Stomach (tissue), 9 donors: ENCODE data around the gene PADI3. TPM values are rescaled to one million over a fixed set of nuclear protein-coding genes. Genes with fewer than 3 reads are reported as not detected.

ENCODE experiments used
- DNase-seq, 2 donors: peaks; one replicate each; pipeline versions ENCODE4 v3.0.0 to v3.0.0-alpha.2; 2013 to 2019
- H3K27ac ChIP-seq, 5 donors: fragments of 200-600 bp in 4 of 5; sonication (generic) in 4 of 5; one replicate each; pipeline ENCODE4 v1.5.1; 2013 to 2019; ENCODE audit warnings: mild to moderate bottlenecking in 1 of 5, moderate library complexity in 1 of 5
- H3K27me3 ChIP-seq, 3 donors: fragments of 200-600 bp; sonication (generic); one replicate each; pipeline ENCODE4 v1.5.1; 2017 to 2019; ENCODE audit warnings: mixed run types in 1 of 3
- H3K36me3 ChIP-seq, 4 donors: fragments of 200-600 bp; sonication (generic); 1 replicate in 3 of 4; 2 replicates in 1 of 4; pipeline ENCODE4 v1.5.1; 2016 to 2019
- H3K4me1 ChIP-seq, 4 donors: fragments of 200-600 bp; sonication (generic); one replicate each; pipeline ENCODE4 v1.5.1; 2016 to 2019
- H3K4me3 ChIP-seq, 4 donors: fragments of 200-600 bp; sonication (generic) in 3 of 4; one replicate each; pipeline ENCODE4 v1.5.1; 2016 to 2019; ENCODE audit warnings: mild to moderate bottlenecking in 1 of 4
- H3K9me3 ChIP-seq, 4 donors: fragments of 200-600 bp; sonication (generic); one replicate each; pipeline ENCODE4 v1.5.1; 2016 to 2019
- EP300 ChIP-seq: sonication (generic); formaldehyde crosslinking; IDR thresholded peaks from one replicate; pipeline ENCODE4 v1.6.1; 2017; ENCODE audit warnings: antibody characterized with exemption
- POLR2A ChIP-seq, 4 donors: fragments of 450-650 bp; IDR thresholded peaks; one replicate each; pipeline ENCODE4 v1.6.1; 2016; ENCODE audit warnings: antibody characterized with exemption in 4 of 4, control low read depth in 2 of 4, mild to moderate bottlenecking in 1 of 4, moderate library complexity in 1 of 4
- POLR2AphosphoS5 ChIP-seq, 3 donors: sonication (generic); formaldehyde crosslinking; IDR thresholded peaks; one replicate each; pipeline ENCODE4 v1.6.1; 2016; ENCODE audit warnings: antibody characterized with exemption in 3 of 3
- WGBS, 5 donors: extraction: QIAGEN DNeasy Blood & Tissue Kit in 3 of 5; methylation state at CpG; one replicate each; pipeline versions ENCODE4 v1.1.5 to v1.1.7; 2013 to 2018; 5-methylcytosine and 5-hydroxymethylcytosine counted together
- intact Hi-C: fragments of 100-400 bp; cut with DNase I; formaldehyde crosslinking; loops from one replicate; pipeline ENCODE4 v1.15.1; 2023; ENCODE audit warnings: low total_unique reads
- polyA plus RNA-seq, 3 donors: library from polyadenylated mRNA; stranded (reverse); fragments of 200-250 nt; gene quantifications; one replicate each; pipeline ENCODE4 v1.2.3, GENCODE V29; 2013
- total RNA-seq, 5 donors: library from RNA; depleted of rRNA; stranded (reverse); fragments of >200 nt; gene quantifications; one replicate each; pipeline versions ENCODE4 v1.1.0 to v1.2.3, GENCODE V29; 2014 to 2016
- TF ChIP-seq, protein P1 (sequence below), 7 experiments: fragments of 450-650 bp in 4 of 7; fragments of 200-600 bp in 3 of 7; sonication (generic) in 3 of 7; IDR thresholded peaks; one replicate each; pipeline ENCODE4 v1.5.1; 2016 to 2019; ENCODE audit warnings: antibody characterized with exemption in 7 of 7, control low read depth in 2 of 7, mild to moderate bottlenecking in 1 of 7
- donor health status: healthy with polysubstance abuse.
- donor health status: Bipolar disorder and iron deficiency.
- donor health status: healthy.

The PADI3 gene
- total and polyA plus RNA-seq, 8 donors = 5.4 TPM; not detected in 7

DNA sequence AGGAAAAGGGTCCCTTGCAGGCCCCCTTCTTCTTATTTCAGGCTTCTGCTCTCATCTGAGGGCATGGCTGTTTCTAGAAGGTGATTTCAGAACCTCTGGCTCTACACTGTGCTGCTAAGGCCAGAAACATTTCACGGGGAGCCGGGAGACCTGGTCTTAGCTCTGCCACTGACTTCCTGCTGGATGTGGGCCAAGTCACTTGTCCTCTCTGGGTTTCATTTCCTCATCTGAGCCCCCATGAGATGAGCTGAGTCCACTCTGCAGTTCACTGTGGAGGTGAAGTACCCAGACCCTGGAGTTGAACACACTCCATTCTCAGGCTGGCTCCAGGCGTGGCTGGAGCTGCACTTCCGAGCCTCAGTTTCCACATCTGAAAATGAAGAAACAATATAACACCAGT, 41.9 kb upstream of the PADI3 start:
- DNase-seq = peak; percentile 42 to 70
- WGBS, 5 donors = 44 to 59% (median 47%) methylated on average over 4 of the region's 4 CpGs
- H3K4me3 ChIP-seq = no peak overlapping the region
- intact Hi-C loops = no loop called here
- TF ChIP-seq, protein P1, sequence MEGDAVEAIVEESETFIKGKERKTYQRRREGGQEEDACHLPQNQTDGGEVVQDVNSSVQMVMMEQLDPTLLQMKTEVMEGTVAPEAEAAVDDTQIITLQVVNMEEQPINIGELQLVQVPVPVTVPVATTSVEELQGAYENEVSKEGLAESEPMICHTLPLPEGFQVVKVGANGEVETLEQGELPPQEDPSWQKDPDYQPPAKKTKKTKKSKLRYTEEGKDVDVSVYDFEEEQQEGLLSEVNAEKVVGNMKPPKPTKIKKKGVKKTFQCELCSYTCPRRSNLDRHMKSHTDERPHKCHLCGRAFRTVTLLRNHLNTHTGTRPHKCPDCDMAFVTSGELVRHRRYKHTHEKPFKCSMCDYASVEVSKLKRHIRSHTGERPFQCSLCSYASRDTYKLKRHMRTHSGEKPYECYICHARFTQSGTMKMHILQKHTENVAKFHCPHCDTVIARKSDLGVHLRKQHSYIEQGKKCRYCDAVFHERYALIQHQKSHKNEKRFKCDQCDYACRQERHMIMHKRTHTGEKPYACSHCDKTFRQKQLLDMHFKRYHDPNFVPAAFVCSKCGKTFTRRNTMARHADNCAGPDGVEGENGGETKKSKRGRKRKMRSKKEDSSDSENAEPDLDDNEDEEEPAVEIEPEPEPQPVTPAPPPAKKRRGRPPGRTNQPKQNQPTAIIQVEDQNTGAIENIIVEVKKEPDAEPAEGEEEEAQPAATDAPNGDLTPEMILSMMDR (IDR thresholded peaks at IDR 0.05) = no peak
- TF ChIP-seq EP300 = no peak
- no peaks in the 10 kb centered on the region for H3K36me3 ChIP-seq
- H3K27ac ChIP-seq = no peak overlapping the region
- H3K4me1 ChIP-seq = peaks cover 0 to 4% (median 3%) of the 10 kb centered on the region in 4 donors
- H3K27me3 ChIP-seq = peaks cover 0 to 22% (median 3%) of the 10 kb centered on the region in 3 donors
- no peaks in the 10 kb centered on the region for H3K9me3 ChIP-seq

DNA sequence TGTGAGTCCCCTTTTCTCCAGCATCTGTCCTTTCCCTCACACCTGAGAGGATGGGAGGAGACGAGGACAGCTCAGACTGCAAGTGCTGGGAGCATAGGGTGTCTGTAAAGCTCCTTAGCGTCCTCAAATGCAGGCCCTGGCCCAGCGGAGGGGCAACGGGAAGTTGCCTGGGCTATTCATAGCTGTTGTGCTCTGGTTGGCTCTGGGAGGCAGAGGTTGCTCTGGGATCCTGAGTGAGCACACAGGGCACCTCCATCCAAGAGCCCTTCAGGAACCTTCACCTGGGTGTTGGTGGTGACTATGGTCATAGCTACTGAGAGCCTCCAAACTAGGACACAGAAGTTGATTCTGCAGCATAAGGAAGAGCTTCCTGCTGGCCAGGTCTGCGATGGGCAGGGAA, 41.4 kb upstream of the PADI3 start:
- 53 to 77% (median 68%) methylated on average over 5 of the region's 5 CpGs for WGBS, 5 donors
- Histone ChIP-seq H3K27me3 (peaks cover 0 to 26% (median 3%) of the 10 kb centered on the region in 3 donors), H3K27ac (no peak overlapping the region), H3K4me3 (no peak overlapping the region), H3K9me3 (no peaks in the 10 kb centered on the region), H3K4me1 (peaks cover 2 to 9% (median 8%) of the 10 kb centered on the region in 4 donors), H3K36me3 (no peaks in the 10 kb centered on the region)
- intact Hi-C loops = no loop called here
- no peak for DNase-seq
- no peak for TF ChIP-seq POLR2A (IDR thresholded peaks at IDR 0.05)
- TF ChIP-seq, protein P1 (IDR thresholded peaks at IDR 0.05) = no peak
- no peak for TF ChIP-seq EP300
- TF ChIP-seq POLR2AphosphoS5 (IDR thresholded peaks at IDR 0.05) = no peak

DNA sequence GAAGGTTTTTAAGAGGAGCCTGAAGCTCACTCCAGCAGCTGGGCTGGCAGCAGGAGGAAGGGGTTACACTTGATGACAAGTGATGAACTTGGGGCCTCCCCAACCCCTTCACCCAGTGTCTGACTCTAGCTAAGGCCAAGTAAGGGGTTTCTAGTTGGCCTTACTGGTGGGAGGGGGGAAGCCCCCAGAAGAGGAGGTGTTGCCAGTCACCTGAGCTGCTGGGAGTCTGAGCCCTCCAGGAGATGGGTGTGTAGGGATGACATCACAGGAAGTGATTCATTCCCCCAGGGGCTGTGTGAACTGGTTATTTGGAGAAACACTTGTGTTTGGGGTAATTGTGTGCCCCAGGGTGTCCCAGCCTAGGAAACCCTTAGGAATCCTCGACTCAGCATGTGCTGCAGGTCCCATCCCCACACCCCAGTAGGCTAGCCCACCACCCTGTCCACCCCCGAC, 40.9 kb upstream of the PADI3 start:
- H3K4me3 ChIP-seq = no peak overlapping the region
- peaks cover 5 to 14% (median 11%) of the 10 kb centered on the region in 4 donors for H3K4me1 ChIP-seq
- peaks cover 0 to 31% (median 3%) of the 10 kb centered on the region in 3 donors for H3K27me3 ChIP-seq
- WGBS, 5 donors = 34 to 85% (median 53%) methylated on average over 2 of the region's 2 CpGs
- H3K9me3 ChIP-seq = no peaks in the 10 kb centered on the region
- peak in 1 of 2 donors; percentile 44 for DNase-seq
- H3K27ac ChIP-seq = no peak overlapping the region
- intact Hi-C loops = no loop called here
- no peaks in the 10 kb centered on the region for H3K36me3 ChIP-seq
- TF ChIP-seq, protein P1 (IDR thresholded peaks at IDR 0.05) = no peak
- TF ChIP-seq POLR2AphosphoS5 (IDR thresholded peaks at IDR 0.05) = no peak
- no peak for TF ChIP-seq POLR2A (IDR thresholded peaks at IDR 0.05)
- no peak for TF ChIP-seq EP300

DNA sequence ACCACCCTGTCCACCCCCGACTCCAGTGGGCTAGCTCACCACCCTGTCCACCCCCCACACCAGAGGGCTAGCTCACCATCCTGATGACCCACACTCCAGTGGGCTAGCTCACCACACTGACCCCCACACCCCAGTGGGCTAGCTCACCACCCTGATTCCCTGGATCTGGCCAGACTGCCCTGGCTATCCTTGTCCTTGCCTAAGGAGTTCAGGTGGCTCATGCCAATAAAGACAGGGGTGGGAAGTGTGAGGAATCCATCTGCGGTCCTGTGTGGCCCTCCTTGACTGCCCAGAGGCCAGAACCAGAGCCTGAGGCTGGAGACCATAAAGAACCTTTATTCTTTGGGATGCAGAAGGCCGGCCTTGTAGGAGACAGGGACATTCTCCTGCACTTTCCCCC, 40.4 kb upstream of the PADI3 start:
- Histone ChIP-seq H3K27ac (no peak overlapping the region), H3K9me3 (no peaks in the 10 kb centered on the region), H3K4me1 (peaks cover 5 to 19% (median 13%) of the 10 kb centered on the region in 4 donors), H3K27me3 (peaks cover 0 to 36% (median 5%) of the 10 kb centered on the region in 3 donors), H3K4me3 (no peak overlapping the region), H3K36me3 (no peaks in the 10 kb centered on the region)
- WGBS, 5 donors = 68 to 88% (median 84%) methylated on average over 2 to 3 of the region's 3 CpGs
- no peak for DNase-seq
- intact Hi-C loops = no loop called here
- TF ChIP-seq EP300 (no peak), POLR2AphosphoS5 (IDR thresholded peaks at IDR 0.05) (no peak), POLR2A (IDR thresholded peaks at IDR 0.05) (no peak)
- TF ChIP-seq, protein P1 (IDR thresholded peaks at IDR 0.05) = no peak
